GM21786 (cell line): ENCODE data around the gene ULBP1.
"Not testable (repeated sequence)": the region's sequence is repeated elsewhere in the genome, so short reads cannot be mapped to it uniquely, and the experiment has no call there.

Experiments used
- ATAC-seq: cut with Tn5 transposase; IDR thresholded peaks from one replicate; pipeline ENCODE4 v1.9.1; 2021; ENCODE audit not compliant: unreplicated experiment

Gene ULBP1, protein sequence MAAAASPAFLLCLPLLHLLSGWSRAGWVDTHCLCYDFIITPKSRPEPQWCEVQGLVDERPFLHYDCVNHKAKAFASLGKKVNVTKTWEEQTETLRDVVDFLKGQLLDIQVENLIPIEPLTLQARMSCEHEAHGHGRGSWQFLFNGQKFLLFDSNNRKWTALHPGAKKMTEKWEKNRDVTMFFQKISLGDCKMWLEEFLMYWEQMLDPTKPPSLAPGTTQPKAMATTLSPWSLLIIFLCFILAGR

DNA sequence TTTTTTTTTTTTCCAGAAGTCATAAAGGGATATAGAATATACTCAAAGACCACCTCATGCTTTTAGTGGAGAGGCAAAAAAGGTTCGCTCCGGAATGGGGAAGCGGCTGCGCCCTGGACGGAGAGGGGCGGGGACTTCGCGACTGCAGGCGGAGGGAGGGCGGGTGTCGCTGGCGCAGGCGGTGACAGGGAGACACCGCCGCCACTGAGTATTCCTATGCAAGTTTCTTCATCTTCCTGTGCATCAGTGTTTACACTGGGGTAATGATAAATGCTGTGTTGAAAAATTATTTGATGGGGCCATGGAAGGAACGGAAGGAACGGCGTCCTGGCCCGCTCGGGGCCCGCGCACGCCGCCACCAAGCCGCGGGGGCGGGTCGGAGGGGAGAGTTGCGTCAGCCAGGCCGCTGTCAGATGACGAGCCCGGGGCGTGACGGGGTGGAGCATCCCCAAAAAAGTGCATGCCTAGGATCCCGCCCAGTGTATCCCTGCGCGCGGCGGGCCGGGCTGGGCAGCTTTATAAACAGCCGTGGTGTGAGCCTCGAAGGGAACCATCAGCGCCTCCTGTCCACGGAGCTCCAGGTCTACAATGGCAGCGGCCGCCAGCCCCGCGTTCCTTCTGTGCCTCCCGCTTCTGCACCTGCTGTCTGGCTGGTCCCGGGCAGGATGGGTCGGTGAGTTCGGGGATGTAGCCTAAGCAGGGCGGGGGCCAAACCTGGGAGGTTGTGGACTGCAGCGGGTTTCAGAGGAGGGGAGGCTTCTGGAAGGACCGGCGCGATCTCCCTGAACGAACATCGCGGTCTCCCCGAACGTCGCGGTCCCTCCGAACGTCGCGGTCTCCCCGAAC lies at the start of gene ULBP1:
Gene ULBP1 (plus strand): TSS at position 482 of the 846 bp plus-strand sequence. CDS start 107 bp downstream, at position 589.
- peak; percentile 42 for ATAC-seq

- ATAC-seq: no peak
Measured at GRCh38 chr6:149915970-149916865, 47.5 kb upstream of the ULBP1 start.

- ATAC-seq: no peak
Measured at GRCh38 chr6:149917679-149918078, 46.1 kb upstream of the ULBP1 start.

GRCh38 chr6:149918151-149918905 lies 45.4 kb upstream of the ULBP1 start:
- ATAC-seq: no peak

DNA sequence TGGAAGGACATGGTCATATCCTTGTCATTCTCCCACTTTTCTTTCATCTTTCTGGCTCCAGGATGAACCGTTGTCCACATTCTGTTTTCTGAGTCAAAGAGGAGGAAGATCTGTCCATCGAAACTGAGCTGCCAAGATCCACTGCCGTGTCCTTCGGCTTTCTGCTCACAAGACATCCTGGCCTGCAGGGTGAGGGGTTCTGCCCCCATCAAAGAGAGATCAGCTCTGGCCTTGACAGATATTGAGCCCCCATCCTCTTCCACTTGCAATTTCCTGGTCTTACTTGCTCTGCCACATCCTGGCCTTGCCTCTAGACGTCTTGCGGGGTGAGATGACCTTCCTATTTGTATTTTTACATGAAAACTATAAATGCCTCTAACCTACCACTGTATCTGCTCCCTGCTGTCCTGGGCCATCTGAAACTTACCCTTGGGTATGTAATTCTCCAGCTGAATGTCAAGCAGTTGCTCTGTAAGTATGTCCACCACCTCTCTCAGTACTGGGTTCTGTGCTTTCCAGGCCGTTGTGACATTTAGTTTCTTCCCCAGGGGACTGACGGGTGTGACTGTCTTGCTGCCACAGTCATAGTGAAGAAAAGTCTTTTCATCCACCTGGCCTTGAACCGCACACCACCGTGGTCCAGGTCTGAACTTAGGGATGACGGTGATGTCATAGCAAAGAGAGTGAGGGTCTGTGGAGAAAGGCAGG lies 44.5 kb upstream of the ULBP1 start:
- ATAC-seq: not testable (repeated sequence)

DNA sequence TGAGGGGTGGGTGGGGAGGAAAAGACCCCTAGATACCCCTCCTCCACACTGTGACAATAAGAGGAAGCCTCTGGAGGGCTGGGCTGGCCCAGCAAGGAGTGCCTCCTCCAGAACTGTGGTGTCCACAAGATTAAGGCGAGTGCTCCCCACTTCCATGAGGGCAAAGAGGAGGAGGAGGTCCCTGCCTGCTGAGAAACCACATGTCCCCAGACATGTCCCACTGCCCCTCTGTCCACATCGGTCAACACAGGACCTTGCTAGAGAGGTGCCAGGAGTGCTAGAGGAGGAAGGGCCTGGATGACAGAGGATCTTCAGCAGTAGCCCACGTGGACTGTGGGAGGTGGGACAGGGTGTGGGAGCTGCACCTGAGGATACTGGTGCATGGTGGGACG lies 43.9 kb upstream of the ULBP1 start:
- ATAC-seq: no peak

GRCh38 chr6:149921361-149921760 lies 42.4 kb upstream of the ULBP1 start:
- no peak for ATAC-seq

GRCh38 chr6:149922091-149922490 lies 41.7 kb upstream of the ULBP1 start:
- not testable (repeated sequence) for ATAC-seq

GRCh38 chr6:149922642-149923326 lies 41.0 kb upstream of the ULBP1 start, which contains the start of gene RAET1G:
RAET1G (minus strand) TSS chr6:149923121; CDS start chr6:149923010, 111 bp downstream.
- ATAC-seq: no peak

- ATAC-seq: no peak
Measured at GRCh38 chr6:149923327-149923986, 40.3 kb upstream of the ULBP1 start.

DNA sequence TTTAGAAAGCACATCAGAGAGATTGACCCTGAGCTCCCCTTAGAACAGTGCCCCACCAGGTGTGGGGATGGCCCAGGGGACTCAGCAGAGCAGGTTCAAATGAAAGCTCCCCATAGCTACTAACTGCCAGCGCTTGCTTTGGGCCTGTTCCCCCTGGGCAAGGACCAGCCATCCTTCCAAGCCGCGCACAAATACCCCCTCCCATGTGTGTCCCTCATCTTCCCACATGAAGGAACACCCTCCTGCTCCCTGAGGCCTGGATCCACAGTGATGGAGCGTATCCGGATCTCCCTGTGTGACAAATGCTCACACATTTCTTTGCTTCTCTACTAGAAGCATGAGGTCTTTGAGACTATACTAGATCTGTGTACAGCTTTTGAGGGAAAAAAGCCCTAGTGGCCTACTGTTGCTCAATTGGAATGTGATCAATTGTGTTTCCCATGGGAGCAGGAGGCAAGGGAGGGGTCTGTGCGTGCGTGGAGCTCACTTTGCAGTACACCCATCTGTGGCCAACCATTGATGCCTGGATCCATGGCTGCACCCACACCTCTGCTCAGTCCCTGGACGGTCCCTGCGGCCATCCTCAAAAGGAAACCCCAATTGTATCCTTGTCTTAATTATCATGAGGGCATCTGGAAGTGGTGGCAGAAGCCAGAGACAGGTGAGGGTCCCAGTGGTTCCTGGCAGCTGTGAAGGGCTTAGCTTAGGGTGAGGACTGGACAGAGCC lies 39.4 kb upstream of the ULBP1 start:
- no peak for ATAC-seq

GRCh38 chr6:149924933-149925252 lies 38.9 kb upstream of the ULBP1 start:
- ATAC-seq: no peak

- ATAC-seq: no peak
Measured at GRCh38 chr6:149925253-149925973, 38.3 kb upstream of the ULBP1 start.

DNA sequence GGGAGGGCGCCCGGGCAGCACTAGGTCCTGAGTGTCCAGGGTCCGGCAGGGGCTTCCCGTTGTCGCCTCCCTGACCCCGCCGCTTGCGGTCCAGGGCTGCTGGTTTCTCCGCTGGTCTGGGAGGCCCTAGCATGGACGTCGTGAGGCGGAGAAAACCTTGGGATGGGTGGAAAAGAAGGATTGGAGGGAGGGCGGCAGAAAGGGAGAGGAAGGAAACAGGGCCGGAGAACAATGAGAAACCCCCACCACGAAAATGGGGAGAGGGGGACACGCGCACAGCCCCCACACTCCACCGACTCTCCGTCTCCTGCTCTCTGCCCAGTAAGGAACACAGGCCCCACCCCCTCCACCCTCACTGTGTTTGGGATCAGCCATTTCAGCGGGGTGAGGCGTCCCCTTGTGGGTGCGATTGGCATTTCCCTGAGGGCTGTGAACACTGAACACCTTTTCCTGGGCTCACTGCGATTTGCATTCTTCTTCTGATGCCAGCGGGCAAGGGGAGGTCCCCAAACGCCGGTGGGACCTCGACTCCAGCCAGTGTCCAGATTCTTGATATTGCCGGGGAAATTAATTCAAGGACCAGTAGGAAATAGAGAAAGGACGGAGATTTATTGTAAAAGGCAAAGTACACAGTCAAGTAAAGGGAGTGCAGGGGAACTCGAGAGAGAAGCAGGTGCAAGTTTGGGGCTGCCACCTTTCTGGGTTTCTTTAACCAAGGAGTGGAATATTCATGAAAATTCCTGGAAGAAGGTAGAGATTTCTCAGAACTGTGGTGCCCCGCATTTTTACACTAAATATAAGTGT lies 37.6 kb upstream of the ULBP1 start:
- peak; percentile 68 for ATAC-seq

- not testable (repeated sequence) for ATAC-seq
Measured at GRCh38 chr6:149927025-149927424, 36.7 kb upstream of the ULBP1 start.

DNA sequence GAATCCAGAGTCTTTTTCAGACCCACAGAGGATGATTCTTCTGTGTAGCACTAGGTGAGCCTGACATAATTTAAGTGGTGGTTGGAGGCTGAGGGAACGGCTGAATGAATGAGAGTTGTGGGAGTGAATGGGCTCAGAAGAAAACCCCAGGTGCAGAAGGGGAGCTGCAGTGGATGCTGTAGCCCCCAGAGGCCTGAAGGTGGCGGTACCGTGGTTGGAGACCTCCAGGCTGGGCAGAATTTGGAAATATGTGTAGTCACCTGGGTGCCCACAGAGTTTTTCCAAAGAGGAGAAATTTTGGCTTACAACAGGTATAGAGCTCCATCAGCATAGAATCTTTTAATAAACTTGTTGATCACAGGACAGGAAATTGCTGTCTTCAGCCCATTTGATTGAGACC lies 34.3 kb upstream of the ULBP1 start:
- no peak for ATAC-seq

DNA sequence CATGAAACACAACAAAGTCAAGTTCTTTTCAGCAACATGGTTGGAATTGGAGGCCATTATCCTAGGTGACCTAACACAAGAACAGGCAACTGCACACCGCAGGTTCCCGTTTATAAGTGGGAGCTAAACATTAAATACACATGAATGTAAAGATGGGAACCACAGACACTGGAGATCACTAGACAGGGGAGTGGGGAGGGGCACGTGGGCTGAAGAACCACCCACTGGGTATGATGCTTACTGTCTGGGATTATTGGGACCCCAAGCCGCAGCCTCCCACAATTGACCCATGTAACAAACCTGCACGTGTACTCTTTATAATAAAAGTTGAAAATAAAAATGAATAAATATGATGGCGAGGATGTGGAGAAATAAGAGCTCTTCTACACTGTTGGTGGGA lies 32.2 kb upstream of the ULBP1 start:
- no peak for ATAC-seq
